Measurements from ENCODE around the gene HJV. TPM values are rescaled to one million over a fixed set of nuclear protein-coding genes. Genes with fewer than 3 reads are reported as not detected.

Gene HJV
- total and polyA plus RNA-seq, 2 of the 8 experiments (the other 6 are each of a cell fraction or from before 2014, with no cell fraction given): 0.32 to 0.70 TPM

DNA sequence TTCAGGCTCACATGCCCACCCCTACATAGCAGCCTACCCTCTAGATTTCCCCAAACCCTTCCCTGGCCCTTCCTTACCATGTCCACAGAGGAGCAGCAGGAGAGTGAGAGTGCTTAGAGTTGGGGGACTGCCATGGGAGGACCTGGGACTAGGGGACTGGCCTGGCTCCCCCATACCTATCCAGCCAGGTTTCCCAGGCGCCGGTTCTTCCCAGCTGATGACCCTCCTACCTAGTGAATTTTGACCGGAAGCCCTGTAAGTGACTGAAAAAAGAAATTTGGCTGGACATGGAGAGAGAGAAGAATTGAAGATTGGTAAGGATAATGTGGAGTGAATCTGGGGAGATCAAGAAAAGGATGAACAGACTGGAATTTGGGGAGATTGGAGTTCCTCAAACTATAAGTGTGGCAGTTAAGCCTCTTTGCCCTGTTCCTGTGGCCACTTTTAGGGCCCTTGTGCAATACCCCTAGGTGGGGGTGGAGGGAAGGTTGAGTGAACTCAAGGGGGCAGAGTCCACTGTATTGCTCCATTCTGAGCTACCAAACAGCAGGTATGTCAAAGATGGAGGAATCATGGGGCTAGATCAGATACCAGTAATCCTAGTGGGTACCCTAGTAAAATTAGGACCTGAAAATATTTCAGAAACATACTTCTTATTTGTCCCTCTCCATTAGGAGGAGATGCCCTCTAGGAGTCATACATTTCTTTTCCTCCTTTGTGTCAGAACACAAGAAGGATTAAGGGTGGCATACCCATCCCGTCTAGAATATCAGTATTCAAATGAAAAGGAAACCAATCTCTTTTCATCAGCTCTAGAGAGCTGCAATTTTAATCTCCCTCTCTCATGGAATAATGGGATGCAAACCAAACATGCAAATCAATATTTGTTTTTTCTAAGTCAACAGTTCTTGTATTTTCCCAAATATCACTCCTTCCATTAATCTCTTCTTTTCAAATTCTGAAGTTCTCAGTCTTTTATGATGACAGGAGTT is 1.2 kb downstream of the HJV start:
- no peak overlapping the region for H3K4ac ChIP-seq (replicated peaks; ENCODE audit: insufficient read length, low read depth, low read length)
- peaks cover 4% of the 10 kb centered on the region for H3K23me2 ChIP-seq (ENCODE audit: low read depth, low read length)
- H3K4me3 ChIP-seq (ENCODE audit: extremely low read depth in 1 of 4, insufficient read depth in 2 of 4, low read depth in 3 of 4, low read length in 4 of 4): peak overlapping the region in 1 of 4 experiments; percentile 58; a peak in 2 of 8 replicates
- ChIA-PET POLR2A (ENCODE audit: partially characterized antibody) (interaction anchor here (0.6 to 5.5 kb wide), 4 partner anchors 19 to 42 kb away, joined by 3 to 29 read pairs (median 3); partner anchors contain the start of gene TXNIP), CTCF (ENCODE audit: partially characterized antibody) (interaction anchor here (0.6 to 6.9 kb wide), 7 partner anchors 11 to 175 kb away, joined by 3 to 58 read pairs (median 4); partner anchors contain the start of gene NUDT17)
- FAIRE-seq (no peak), DNase-seq (ENCODE audit: low read depth in 1 of 2, low spot score in 2 of 2) (no peak)
- H3K79me1 ChIP-seq (ENCODE audit: low read depth, low read length): no peaks in the 10 kb centered on the region
- 86% methylated on average over 4 of the region's 4 CpGs; no CpG with 5 or more reads in 1 of the 2 experiments for WGBS, 2 experiments (ENCODE audit: extremely low coverage in 1 of 2, insufficient coverage in 1 of 2, insufficient read length in 1 of 2, insufficient replicate concordance in 2 of 2, low coverage in 1 of 2, low lambda C conversion rate in 2 of 2, missing lambda C conversion rate in 1 of 2)
- H3K14ac ChIP-seq (ENCODE audit: insufficient read length): no peak overlapping the region
- H2AFZ ChIP-seq (ENCODE audit: low read length): no peak overlapping the region
- H2BK20ac ChIP-seq (ENCODE audit: low read length): no peak overlapping the region
- no peak for TF ChIP-seq RFX5 (IDR thresholded peaks at IDR 0.05; ENCODE audit: borderline replicate concordance, low read depth, low read length)
- TF ChIP-seq, protein P1, sequence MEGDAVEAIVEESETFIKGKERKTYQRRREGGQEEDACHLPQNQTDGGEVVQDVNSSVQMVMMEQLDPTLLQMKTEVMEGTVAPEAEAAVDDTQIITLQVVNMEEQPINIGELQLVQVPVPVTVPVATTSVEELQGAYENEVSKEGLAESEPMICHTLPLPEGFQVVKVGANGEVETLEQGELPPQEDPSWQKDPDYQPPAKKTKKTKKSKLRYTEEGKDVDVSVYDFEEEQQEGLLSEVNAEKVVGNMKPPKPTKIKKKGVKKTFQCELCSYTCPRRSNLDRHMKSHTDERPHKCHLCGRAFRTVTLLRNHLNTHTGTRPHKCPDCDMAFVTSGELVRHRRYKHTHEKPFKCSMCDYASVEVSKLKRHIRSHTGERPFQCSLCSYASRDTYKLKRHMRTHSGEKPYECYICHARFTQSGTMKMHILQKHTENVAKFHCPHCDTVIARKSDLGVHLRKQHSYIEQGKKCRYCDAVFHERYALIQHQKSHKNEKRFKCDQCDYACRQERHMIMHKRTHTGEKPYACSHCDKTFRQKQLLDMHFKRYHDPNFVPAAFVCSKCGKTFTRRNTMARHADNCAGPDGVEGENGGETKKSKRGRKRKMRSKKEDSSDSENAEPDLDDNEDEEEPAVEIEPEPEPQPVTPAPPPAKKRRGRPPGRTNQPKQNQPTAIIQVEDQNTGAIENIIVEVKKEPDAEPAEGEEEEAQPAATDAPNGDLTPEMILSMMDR (IDR thresholded peaks at IDR 0.05; ENCODE audit: control extremely low read depth in 1 of 3, insufficient read depth in 1 of 3, low read depth in 1 of 3, low read length in 3 of 3): peak in 2 of 3 experiments; percentile 4 to 10; a peak in 2 of 4 replicates
- peak; percentile 83 for TF ChIP-seq CEBPB (IDR thresholded peaks at IDR 0.05; ENCODE audit: low read depth, low read length)
- no peak for TF ChIP-seq CHD2 (IDR thresholded peaks at IDR 0.05; ENCODE audit: low read length)
- no peak for TF ChIP-seq RXRA (IDR thresholded peaks at IDR 0.05; ENCODE audit: insufficient read depth, low read depth, low read length)
- H3K9me3 ChIP-seq (ENCODE audit: insufficient read depth in 2 of 2, low read depth in 1 of 2, low read length in 1 of 2): no peaks in the 10 kb centered on the region
- no peak overlapping the region for H4K91ac ChIP-seq (replicated peaks; ENCODE audit: insufficient read length, low read length)
- no peak overlapping the region for H4K8ac ChIP-seq (ENCODE audit: extremely low read depth, insufficient read depth, low read length)
- H2BK120ac ChIP-seq (replicated peaks; ENCODE audit: low read depth, low read length): no peak overlapping the region
- H3K27me3 ChIP-seq (replicated peaks in 1 of 4; ENCODE audit: control insufficient read depth in 3 of 4, extremely low read depth in 1 of 4, insufficient read depth in 3 of 4, low read length in 3 of 4): peaks cover 6 to 30% (median 24%) of the 10 kb centered on the region in 4 experiments
- H3K9ac ChIP-seq (replicated peaks in 1 of 4; ENCODE audit: extremely low read depth in 1 of 4, low read depth in 3 of 4, low read length in 3 of 4): no peak overlapping the region
- H4K20me1 ChIP-seq (replicated peaks in 1 of 2; ENCODE audit: control insufficient read depth in 1 of 2, insufficient read depth in 2 of 2, low read length in 2 of 2): no peaks in the 10 kb centered on the region
- no peak overlapping the region for H3K27ac ChIP-seq (ENCODE audit: low read depth, low read length)
- no peak overlapping the region for H3K18ac ChIP-seq (ENCODE audit: extremely low read depth, low read length)
- H2BK5ac ChIP-seq (ENCODE audit: low read depth, low read length): no peak overlapping the region; the same call in 1 of the 2 replicates
- no peak overlapping the region for H3K56ac ChIP-seq (replicated peaks; ENCODE audit: insufficient read length, low read depth, low read length)
- H3K23ac ChIP-seq (ENCODE audit: insufficient read length): no peak overlapping the region
- peak overlapping the region; percentile 68 to 80 for H3K4me2 ChIP-seq (ENCODE audit: insufficient read depth in 1 of 2, low read depth in 2 of 2, low read length in 2 of 2)
- no peak overlapping the region for H2BK15ac ChIP-seq (ENCODE audit: low read length)
- H2BK12ac ChIP-seq (ENCODE audit: low read depth, low read length): no peak overlapping the region
- no peak overlapping the region for H2AK5ac ChIP-seq (ENCODE audit: low read depth, low read length)
- H3K4me1 ChIP-seq (replicated peaks in 1 of 4; ENCODE audit: control insufficient read depth in 3 of 4, insufficient read depth in 4 of 4, low read length in 3 of 4): peaks cover 4 to 9% (median 6%) of the 10 kb centered on the region in 4 experiments
- H3K79me2 ChIP-seq (ENCODE audit: control insufficient read depth in 1 of 2, insufficient read depth in 2 of 2, low read length in 2 of 2): no peaks in the 10 kb centered on the region
- no peaks in the 10 kb centered on the region for H3K36me3 ChIP-seq (ENCODE audit: control insufficient read depth in 2 of 4, insufficient read depth in 4 of 4, low read length in 3 of 4)
- no peak overlapping the region for H4K5ac ChIP-seq (ENCODE audit: insufficient read length, low read depth, low read length)
